Left lung (tissue), 10 donors: ENCODE data around the gene CMPK2. TPM values are rescaled to one million over a fixed set of nuclear protein-coding genes. Genes with fewer than 3 reads are reported as not detected.

ENCODE experiments used
- ATAC-seq: fragments of 200-7000 bp; cut with Tn5 transposase; one replicate; pipeline ENCODE4 v1.9.1; 2020; ENCODE audit warnings: moderate library complexity
- DNase-seq, 4 donors: peaks; one replicate each; pipeline ENCODE4 v3.0.0-alpha.2; 2013 to 2020
- H3K27ac ChIP-seq, 2 donors: fragments of 200-600 bp; sonication (generic) in 1 of 2; one replicate each; pipeline versions ENCODE4 v1.5.0 to v1.8.0; 2020 to 2021
- H3K27me3 ChIP-seq, 2 donors: fragments of 200-600 bp; sonication (generic) in 1 of 2; one replicate each; pipeline versions ENCODE4 v1.5.0 to v1.8.0; 2020 to 2021
- H3K36me3 ChIP-seq, 2 donors: fragments of 200-600 bp; sonication (generic) in 1 of 2; one replicate each; pipeline versions ENCODE4 v1.5.0 to v1.8.0; 2020 to 2021
- H3K4me1 ChIP-seq, 2 donors: fragments of 200-600 bp; one replicate each; pipeline ENCODE4 v1.8.0; 2021
- H3K4me3 ChIP-seq, 2 donors: fragments of 200-600 bp; sonication (generic) in 1 of 2; one replicate each; pipeline versions ENCODE4 v1.5.0 to v1.8.0; 2020 to 2021; ENCODE audit warnings: mild to moderate bottlenecking in 1 of 2
- H3K9me3 ChIP-seq, 2 donors: fragments of 200-600 bp; sonication (generic) in 1 of 2; one replicate each; pipeline versions ENCODE4 v1.5.0 to v1.8.0; 2020 to 2021
- CTCF ChIP-seq, 2 donors: fragments of 200-600 bp; sonication (generic) in 1 of 2; IDR thresholded peaks; one replicate each; pipeline versions ENCODE4 v1.5.0 to v1.8.0; 2021; ENCODE audit warnings: antibody characterized with exemption in 2 of 2
- intact Hi-C, 2 donors: fragments of 100-400 bp; cut with DNase I; formaldehyde crosslinking; loops; one replicate each; pipeline versions ENCODE4 v1.11.2 to v1.14.2; 2022
- polyA plus RNA-seq, 6 donors: library from polyadenylated mRNA; unstranded; fragments of 120-200 nt; gene quantifications; one replicate each; pipeline ENCODE4 v1.2.1, GENCODE V29; 2013; ENCODE audit not compliant: insufficient read length in 6 of 6
- total RNA-seq, 2 donors: library from RNA; stranded (reverse); fragmentation: NEBNext Ultra II Directional; extraction: Animal tissue kit (Norgen Biotek cat#: 25700); gene quantifications; one replicate each; pipeline ENCODE4 v1.2.1, GENCODE V29; 2021
- donor health status: DM: no; HTN: yes; CAD: no.
- donor health status: DM: no; HTN: no; CAD: no.

CMPK2 gene
- total and polyA plus RNA-seq, 8 donors: 3.6 to 20.2 (median 4.4) TPM

GRCh38 chr2:6833300-6833604 is 32.5 kb downstream of the CMPK2 start:
- Histone ChIP-seq H3K36me3 (no peaks in the 10 kb centered on the region), H3K4me1 (no peaks in the 10 kb centered on the region), H3K27me3 (no peaks in the 10 kb centered on the region), H3K9me3 (peaks cover 0 to 37% of the 10 kb centered on the region in 2 donors), H3K27ac (peak overlapping the region in 1 of 2 donors; percentile 59), H3K4me3 (no peak overlapping the region)
- TF ChIP-seq CTCF (IDR thresholded peaks at IDR 0.05): no peak
- ATAC-seq (no peak), DNase-seq (no peak)
- intact Hi-C loops: no loop called here

- H3K4me3 ChIP-seq: no peak overlapping the region
- no peaks in the 10 kb centered on the region for H3K36me3 ChIP-seq
- no peak for DNase-seq
- intact Hi-C loops: no loop called here
- H3K4me1 ChIP-seq: peaks cover 0 to 4% of the 10 kb centered on the region in 2 donors
- peak overlapping the region in 1 of 2 donors; percentile 59 for H3K27ac ChIP-seq
- peaks cover 0 to 33% of the 10 kb centered on the region in 2 donors for H3K9me3 ChIP-seq
- no peaks in the 10 kb centered on the region for H3K27me3 ChIP-seq
- ATAC-seq: no peak
- no peak for TF ChIP-seq CTCF (IDR thresholded peaks at IDR 0.05)
Observed at GRCh38 chr2:6832596-6833299, 33.0 kb downstream of the CMPK2 start.

GRCh38 chr2:6831229-6831628 is 34.5 kb downstream of the CMPK2 start:
- Histone ChIP-seq H3K4me3 (no peak overlapping the region), H3K27me3 (no peaks in the 10 kb centered on the region), H3K27ac (no peak overlapping the region), H3K4me1 (peaks cover 4 to 18% of the 10 kb centered on the region in 2 donors), H3K9me3 (peaks cover 0 to 33% of the 10 kb centered on the region in 2 donors), H3K36me3 (no peaks in the 10 kb centered on the region)
- DNase-seq: no peak
- no peak for ATAC-seq
- no peak for TF ChIP-seq CTCF (IDR thresholded peaks at IDR 0.05)
- intact Hi-C loops: no loop called here

GRCh38 chr2:6828299-6828584 is 37.5 kb downstream of the CMPK2 start:
- Histone ChIP-seq H3K27ac (peak overlapping the region in 1 of 2 donors; percentile 33), H3K9me3 (peaks cover 0 to 18% of the 10 kb centered on the region in 2 donors), H3K36me3 (no peaks in the 10 kb centered on the region), H3K27me3 (no peaks in the 10 kb centered on the region), H3K4me3 (no peak overlapping the region), H3K4me1 (peaks cover 4 to 18% of the 10 kb centered on the region in 2 donors)
- peak; percentile 36 to 48 for TF ChIP-seq CTCF (IDR thresholded peaks at IDR 0.05)
- DNase-seq (peak in 2 of 4 donors; percentile 57 to 67), ATAC-seq (peak; percentile 71)
- intact Hi-C loops: no loop called here

GRCh38 chr2:6827566-6828298 is 38.0 kb downstream of the CMPK2 start:
- Histone ChIP-seq H3K27me3 (no peaks in the 10 kb centered on the region), H3K4me3 (no peak overlapping the region), H3K4me1 (peaks cover 4 to 18% of the 10 kb centered on the region in 2 donors), H3K36me3 (no peaks in the 10 kb centered on the region), H3K9me3 (peaks cover 0 to 17% of the 10 kb centered on the region in 2 donors), H3K27ac (peak overlapping the region in 1 of 2 donors; percentile 33)
- intact Hi-C loops: no loop called here
- ATAC-seq: peak; percentile 43
- TF ChIP-seq CTCF (IDR thresholded peaks at IDR 0.05): no peak
- peak in 2 of 4 donors; percentile 57 to 68 for DNase-seq
